NK-92 (cell line): ENCODE measurements around the gene AGT.
"Not testable (repeated sequence)": the region's sequence is repeated elsewhere in the genome, so short reads cannot be mapped to it uniquely, and the experiment has no call there.

Experiments used
- DNase-seq: peaks from one replicate; lab custom pipeline; 2025; ENCODE audit not compliant: unreplicated experiment; lab: John Stamatoyannopoulos, UW

The AGT gene

DNA sequence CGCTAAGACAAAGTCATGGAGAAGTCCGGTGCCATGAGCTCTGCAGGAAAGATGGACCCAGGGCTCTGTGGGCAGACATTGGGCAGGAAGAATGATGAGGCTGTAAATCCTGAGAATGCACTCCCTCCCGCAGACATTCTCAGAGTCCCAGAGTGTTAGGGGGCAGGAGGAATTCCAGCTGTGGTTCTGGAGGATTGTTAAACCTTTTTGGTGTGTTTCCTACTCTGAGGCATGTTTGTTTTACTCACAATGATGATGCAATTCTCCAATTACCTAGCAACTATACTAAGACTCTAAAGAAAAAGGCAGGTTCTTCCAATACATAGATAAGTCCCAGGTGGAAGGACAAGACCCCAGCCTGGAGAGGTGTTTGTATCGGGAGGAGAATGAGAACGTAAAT, 30.5 kb upstream of the AGT start:
- no peak for DNase-seq

DNA sequence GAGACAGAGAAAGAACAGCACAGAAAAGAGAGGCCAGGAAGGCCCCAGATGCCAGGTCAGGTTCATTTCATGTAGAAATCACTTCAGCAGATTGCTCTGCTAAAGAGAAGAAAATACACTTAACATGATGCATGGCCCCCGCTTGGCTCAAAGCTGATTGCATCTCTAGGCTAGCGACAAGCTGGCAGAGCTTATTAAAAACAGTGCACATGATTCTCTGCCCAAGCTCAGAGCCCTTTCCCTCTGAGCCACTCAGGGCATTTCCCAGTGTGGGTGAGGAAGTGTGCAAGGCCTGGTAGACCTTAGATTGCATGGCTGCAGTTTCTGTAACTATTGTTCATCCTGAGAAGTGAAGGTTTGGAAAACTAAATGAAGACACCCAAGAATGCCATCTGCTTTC, 30.0 kb upstream of the AGT start:
- no peak for DNase-seq

DNA sequence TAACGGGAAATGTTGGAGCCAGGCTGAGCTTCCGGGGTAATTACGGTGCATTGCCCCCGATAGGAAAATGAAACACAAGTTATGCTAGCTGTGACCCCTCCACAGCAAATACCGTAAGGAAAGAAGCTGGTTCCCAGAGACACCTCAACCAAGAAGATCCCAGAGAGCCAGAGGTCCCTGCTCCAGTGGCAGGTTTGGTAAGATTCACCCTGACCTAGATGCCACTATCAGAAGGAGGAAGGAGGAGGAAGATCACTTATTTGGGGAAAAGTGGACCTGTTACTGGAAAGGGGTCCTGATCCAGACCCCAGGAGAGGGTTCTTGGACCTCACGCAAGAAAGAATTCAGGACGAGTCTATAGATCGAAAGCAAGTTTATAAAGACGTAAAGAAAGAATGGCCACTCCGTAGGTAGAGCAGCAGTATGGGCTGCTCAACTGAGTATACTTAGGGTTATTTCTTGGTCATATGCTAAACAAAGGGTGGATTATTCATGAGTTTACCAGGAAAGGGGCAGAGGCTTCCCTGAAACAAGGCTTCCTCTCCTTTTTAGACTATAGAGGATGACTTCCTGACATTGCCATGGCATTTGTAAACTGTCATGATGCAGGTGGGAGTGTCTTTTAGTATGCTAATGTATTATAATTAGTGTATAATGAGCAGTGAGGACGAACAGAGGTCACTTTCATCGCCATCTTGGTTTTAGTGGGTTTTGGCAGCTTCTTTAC, 25.8 kb upstream of the AGT start:
- no peak for DNase-seq

- DNase-seq: no peak
These were observed 23.8 kb upstream of the AGT start for GRCh38 chr1:230737622-230738262.

DNA sequence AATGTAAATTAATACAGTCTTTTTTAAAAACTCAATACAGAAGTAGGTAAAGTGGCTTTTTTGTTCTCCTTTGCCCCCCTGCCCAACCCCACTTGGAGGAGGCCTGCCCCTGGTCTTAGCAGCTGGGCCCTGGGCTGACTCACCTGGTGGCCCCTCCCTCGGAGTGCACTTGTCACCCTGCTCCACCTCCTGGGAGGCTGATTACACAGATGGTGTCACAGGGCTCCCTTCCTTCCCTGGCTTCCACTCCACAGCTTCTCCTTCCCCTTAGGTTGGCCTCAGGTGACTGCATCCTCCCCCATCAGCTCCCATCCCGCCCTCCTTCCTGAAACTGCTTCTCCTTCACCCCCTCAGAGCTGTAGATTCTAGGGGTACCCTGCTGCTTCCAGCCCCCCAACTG, 21.5 kb upstream of the AGT start:
- DNase-seq: no peak

- DNase-seq: no peak
These were observed 17.1 kb upstream of the AGT start for GRCh38 chr1:230730977-230731376.

GRCh38 chr1:230728710-230729392, 14.9 kb upstream of the AGT start:
- DNase-seq: no peak

DNA sequence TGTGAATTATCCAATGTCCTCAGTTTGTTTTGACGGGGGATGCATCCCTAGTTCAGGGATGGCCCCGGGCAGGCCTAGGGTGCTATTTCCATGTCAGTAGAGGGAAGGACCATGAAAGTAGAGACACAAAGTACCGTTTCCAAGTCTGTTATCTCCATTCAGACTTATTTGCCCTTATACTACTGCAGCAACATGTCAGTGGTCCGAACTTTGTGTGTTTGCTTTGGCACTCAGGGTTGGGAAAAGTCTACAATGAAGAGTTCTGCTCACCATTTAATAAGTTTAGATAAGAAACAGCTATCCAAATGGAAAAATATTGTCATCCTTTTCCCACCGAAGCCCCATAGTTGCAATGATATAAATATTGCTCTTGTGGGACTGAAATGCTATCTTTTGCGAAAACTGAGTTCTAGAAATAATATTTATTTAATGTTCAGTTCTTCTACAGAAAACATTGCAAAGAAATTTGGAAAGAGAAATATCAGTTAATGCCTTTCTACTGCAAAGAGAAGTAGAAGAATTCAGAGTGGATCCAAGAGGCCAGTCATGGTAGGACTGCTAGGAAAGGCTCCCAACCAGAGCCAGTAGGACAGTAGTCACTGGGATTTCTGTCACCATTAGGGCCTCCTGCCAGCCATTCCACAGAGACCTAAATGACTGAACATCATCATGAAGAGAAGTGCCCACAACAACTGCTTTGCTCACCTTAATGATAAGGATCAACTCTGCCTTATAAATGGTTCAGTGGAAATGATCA, 11.5 kb upstream of the AGT start:
- no peak for DNase-seq

GRCh38 chr1:230721849-230722522, 8.1 kb upstream of the AGT start:
- DNase-seq: not testable (repeated sequence)

DNA sequence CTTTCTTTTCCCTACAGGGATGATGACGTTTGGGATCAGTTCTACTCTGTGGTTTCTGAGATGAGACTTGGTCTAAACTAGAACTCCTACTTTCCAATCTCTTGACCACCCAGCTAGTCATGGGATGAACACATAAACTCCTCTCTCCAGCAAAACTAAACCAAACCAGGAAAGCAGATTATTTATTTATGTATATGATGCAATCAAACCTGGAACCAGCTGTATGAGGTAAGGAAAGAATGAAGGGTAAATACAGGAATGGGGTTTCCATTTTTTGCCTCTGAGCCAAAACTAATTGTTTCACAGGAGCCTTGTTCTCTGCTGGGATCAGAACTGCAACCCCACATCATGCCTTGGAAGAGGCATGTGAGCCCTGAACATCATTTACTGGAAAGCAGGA, 3.3 kb upstream of the AGT start:
- DNase-seq: no peak

DNA sequence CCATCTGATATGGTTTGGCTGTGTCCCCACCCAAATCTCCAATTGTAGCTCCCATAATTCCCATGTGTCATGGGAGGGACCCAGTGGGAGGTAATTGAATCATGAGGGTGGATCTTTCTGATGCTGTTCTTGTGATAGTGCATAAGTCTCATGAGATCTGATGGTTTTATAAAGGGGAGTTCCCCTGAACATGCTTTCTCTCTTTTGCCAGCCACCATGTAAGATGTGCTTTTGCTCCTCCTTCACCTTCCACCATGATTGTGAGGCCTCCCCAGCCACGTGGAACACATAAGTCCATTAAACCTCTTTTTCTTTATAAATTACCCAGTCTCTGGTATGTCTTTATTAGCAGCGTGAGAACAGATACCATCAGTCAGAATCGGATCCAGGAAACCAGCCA, 2.5 kb upstream of the AGT start:
- not testable (repeated sequence) for DNase-seq

DNA sequence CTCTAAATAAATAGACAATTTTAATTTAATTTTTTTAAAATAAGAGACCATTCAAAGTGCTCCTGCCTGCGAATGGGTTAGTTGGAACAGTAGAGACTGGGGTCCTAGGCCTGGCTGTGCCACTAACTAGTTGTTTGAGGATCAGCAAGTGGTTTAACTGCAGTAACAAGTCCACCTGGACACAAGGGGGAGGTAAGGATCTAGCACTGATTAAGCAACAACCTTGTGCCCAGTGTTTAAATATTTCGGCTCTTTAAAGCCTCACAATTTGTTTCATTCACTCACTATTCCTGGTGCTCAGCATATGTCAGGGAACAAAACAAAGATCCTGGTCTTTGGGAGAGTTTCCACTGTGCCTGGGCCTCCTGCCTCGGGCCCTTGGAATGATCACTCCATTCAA, 1.6 kb upstream of the AGT start:
- DNase-seq: no peak

- DNase-seq: no peak
These were observed 391 bp downstream of the AGT start for GRCh38 chr1:230713547-230713914.

- no peak for DNase-seq
These were observed 784 bp downstream of the AGT start for GRCh38 chr1:230713138-230713537.

DNA sequence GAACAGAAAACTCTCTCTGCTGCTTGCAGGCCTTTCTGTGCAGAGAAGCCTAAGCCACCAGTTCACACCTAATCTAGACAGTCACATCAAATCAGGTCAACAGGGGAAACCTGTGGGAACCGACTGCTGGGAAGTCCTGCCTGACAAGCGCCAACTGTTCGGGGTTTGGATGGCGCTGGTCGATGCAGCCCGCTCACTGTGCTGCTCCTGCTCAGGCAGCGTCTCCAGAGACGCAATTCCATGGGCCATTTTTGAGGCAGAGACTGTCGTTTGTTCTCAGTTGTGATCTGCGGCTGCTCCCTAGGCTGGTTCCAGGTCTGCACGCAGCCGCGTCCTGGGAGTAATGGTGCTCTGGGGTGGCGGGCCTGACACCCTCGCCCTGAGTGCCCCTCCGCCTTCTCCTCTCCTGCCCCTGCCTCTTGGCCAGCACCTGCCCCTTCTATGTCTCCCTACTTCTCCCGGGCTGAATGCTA, 1.4 kb downstream of the AGT start:
- DNase-seq: no peak

- DNase-seq: no peak
These were observed 2.7 kb downstream of the AGT start for GRCh38 chr1:230711245-230711644.

DNA sequence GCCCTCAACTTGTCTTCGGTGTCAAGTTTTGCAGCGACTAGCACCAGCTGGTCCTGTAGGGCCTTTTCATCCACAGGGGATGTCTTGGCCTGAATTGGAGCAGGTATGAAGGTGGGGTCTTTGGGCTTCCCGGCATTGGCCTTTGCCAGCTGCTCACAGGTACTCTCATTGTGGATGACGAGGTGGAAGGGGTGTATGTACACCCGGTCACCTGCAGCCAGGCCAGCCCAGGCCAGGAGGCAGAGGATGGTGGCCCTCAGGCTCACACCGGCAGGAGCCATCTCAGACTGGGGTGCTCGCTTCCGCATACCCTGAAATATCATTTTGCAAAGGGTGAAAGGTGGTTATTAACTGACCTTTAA, 3.4 kb downstream of the AGT start:
- DNase-seq: no peak

DNA sequence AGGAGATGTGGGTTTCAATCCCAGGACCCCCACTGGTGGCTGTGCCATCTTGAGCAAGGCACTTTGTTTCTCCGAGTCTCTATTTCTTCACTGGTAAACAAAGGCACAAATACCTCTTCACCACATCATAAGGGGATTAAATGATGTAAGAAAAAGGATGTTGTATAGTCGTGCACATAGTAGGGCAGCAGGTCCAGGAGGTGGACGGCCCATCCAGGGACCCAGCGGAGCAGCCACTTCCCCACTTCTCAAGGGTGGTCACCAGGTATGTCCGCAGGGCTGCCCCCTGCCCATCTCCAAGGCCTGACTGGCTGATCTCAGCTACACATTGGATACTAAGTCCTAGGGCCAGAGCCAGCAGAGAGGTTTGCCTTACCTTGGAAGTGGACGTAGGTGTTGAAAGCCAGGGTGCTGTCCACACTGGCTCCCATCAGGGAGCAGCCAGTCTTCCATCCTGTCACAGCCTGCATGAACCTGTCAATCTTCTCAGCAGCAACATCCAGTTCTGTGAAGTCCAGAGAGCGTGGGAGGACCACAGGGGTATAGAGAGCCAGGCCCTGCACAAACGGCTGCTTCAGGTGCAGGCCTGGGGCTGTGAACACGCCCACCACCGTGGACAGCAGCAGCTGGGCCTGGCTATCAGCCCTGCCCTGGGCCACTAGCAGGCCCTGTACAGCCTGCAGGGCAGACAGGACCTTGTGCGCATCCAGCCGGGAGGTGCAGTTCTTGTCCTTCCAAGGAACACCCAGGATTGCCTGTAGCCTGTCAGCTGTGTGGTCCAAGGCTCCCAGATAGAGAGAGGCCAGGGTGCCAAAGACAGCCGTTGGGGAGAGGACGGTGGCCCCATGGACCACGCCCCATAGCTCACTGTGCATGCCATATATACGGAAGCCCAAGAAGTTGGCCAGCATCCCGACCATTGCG, 4.0 kb downstream of the AGT start:
- DNase-seq: no peak

- DNase-seq: no peak
These were observed 5.0 kb downstream of the AGT start for GRCh38 chr1:230708631-230709580.
